Measurements from ENCODE around the gene MDFIC.
A peak's percentile ranks its signal among the peaks of the same experiment; 100 is the strongest.

The MDFIC gene

DNA sequence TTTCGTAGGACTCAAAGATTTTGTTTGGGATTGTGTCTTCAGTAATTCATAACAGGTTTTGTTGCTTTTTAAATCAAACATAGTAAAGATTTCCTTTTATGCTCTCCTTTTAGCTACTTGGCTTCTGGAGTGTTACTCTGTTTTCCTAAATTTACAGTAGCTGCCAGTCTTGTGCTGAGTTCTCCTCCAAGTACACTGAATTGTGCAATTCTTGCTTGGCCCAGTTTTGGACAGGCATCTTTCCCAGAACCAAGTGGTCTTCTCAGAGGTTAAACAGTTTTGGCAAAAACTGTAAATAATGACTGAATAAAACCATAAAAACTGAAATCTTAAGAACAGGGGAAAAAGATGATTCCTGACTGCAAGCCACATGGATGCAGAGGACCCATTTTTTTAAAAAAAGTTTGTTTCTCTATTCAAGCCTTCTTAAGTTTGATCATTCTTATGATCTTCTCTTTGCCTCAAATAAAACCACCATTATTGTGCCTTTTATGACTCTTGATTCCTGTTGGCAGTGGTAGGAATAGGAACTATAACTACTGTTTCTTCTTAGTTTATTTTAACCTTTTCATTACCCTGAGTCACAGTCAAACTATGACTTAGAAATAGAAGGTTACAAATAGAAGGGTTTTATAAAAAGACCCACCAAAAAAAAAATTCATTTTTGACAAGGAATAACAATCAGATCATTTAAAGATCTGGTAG is 88.0 kb downstream of the MDFIC start:
- H3K36me3 Mint-ChIP-seq (ENCODE audit: low read depth): peaks cover 22% of the 10 kb centered on the region
- peak overlapping the region; percentile 55 for H3K27ac Mint-ChIP-seq
- peak overlapping the region; percentile 30 for H3K4me3 Mint-ChIP-seq
- no peaks in the 10 kb centered on the region for H3K27me3 Mint-ChIP-seq
- DNase-seq (no peak), ATAC-seq (peak; percentile 42)
- H3K4me1 Mint-ChIP-seq: peaks cover 64% of the 10 kb centered on the region
- peaks cover 6% of the 10 kb centered on the region for H3K9me3 Mint-ChIP-seq

DNA sequence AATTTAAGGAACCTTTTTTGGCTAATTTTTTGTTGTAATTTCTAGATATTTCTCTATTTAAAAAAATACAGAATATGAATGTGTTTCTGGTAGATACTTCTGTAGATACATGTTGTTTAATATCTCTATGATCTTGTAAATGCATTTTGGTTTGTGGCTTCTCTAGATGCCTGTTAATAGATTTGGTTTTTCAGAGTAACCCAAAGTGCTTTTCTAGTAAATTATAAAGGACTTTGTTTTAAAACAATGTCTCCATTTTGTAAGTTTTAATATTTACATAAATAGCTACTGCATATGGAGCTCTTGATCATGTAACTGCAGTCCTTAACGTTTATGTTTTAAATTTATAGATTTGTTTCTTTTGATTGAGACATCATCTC is 88.5 kb downstream of the MDFIC start:
- H3K4me1 Mint-ChIP-seq: peaks cover 64% of the 10 kb centered on the region
- H3K36me3 Mint-ChIP-seq (ENCODE audit: low read depth): peaks cover 23% of the 10 kb centered on the region

DNA sequence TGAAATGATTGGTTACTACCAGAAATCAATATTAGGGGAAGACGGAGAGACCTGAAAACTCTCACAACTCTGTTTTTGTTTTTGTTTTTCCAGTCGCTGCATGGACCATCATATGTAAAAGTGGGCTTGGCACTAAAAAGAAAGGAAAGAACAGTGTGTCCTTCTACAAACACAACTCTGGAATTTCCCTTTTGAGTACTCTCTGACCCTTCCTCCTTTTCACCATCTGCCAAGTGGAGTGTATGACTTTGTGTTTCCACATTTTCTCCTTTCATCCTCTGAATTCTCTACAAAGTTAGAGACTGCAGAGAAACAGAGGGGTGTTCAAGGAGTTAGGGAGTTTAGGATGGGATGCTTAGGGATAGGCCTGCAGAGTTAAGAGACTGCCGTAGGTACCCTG is 92.0 kb downstream of the MDFIC start:
- DNase-seq (no peak), ATAC-seq (no peak)
- peaks cover 36% of the 10 kb centered on the region for H3K4me1 Mint-ChIP-seq
- no peaks in the 10 kb centered on the region for H3K27me3 Mint-ChIP-seq
- peaks cover 6% of the 10 kb centered on the region for H3K9me3 Mint-ChIP-seq
- peaks cover 36% of the 10 kb centered on the region for H3K36me3 Mint-ChIP-seq (ENCODE audit: low read depth)
- peak overlapping the region; percentile 18 for H3K27ac Mint-ChIP-seq
- no peak overlapping the region for H3K4me3 Mint-ChIP-seq

More for the DNA sequence above, 88.5 kb downstream of the MDFIC start:
- H3K9me3 Mint-ChIP-seq: peaks cover 6% of the 10 kb centered on the region
- no peak for DNase-seq
- ATAC-seq: no peak
- no peaks in the 10 kb centered on the region for H3K27me3 Mint-ChIP-seq
- no peak overlapping the region for H3K4me3 Mint-ChIP-seq
- no peak overlapping the region for H3K27ac Mint-ChIP-seq

DNA sequence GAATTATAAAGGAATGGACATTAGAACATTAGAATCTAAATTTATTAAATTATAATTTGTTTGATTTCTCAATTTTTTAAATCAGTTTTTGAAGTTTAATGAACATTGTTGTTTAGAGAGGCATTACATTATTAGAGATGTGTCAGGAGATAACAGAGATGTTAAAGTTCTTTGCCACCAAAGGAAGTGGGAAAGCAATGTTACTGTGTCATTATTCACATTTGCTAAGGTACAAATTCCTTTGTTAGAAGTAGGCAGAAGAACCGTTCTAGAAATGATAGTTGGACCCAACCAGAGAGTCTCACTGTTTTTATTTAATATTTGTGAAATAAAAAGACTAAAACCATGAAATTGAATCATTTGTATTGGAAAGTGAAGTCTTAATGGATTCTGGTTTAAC is 92.9 kb downstream of the MDFIC start:
- H3K27ac Mint-ChIP-seq: no peak overlapping the region
- ATAC-seq (no peak), DNase-seq (no peak)
- H3K9me3 Mint-ChIP-seq: peaks cover 6% of the 10 kb centered on the region
- no peak overlapping the region for H3K4me3 Mint-ChIP-seq
- peaks cover 27% of the 10 kb centered on the region for H3K4me1 Mint-ChIP-seq
- H3K27me3 Mint-ChIP-seq: no peaks in the 10 kb centered on the region
- H3K36me3 Mint-ChIP-seq (ENCODE audit: low read depth): peaks cover 38% of the 10 kb centered on the region

DNA sequence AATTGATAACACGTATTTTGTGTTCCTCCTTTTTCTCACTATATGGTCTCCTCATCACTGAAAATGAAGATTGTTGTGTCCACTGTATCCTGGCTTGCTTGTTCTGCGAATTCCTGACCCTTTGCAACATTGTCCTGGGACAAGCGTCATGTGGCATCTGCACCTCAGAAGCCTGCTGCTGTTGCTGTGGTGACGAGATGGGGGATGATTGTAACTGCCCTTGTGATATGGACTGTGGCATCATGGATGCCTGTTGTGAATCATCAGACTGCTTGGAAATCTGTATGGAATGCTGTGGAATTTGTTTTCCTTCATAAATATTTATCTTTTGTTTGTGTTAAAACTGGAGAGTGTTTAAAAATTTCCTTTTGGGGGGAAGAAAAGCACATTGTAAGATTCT is 93.7 kb downstream of the MDFIC start:
- H3K36me3 Mint-ChIP-seq (ENCODE audit: low read depth): peaks cover 38% of the 10 kb centered on the region
- no peak for DNase-seq
- no peaks in the 10 kb centered on the region for H3K27me3 Mint-ChIP-seq
- no peak for ATAC-seq
- no peak overlapping the region for H3K27ac Mint-ChIP-seq
- H3K4me3 Mint-ChIP-seq: no peak overlapping the region
- H3K9me3 Mint-ChIP-seq: peaks cover 6% of the 10 kb centered on the region
- H3K4me1 Mint-ChIP-seq: peaks cover 24% of the 10 kb centered on the region

DNA sequence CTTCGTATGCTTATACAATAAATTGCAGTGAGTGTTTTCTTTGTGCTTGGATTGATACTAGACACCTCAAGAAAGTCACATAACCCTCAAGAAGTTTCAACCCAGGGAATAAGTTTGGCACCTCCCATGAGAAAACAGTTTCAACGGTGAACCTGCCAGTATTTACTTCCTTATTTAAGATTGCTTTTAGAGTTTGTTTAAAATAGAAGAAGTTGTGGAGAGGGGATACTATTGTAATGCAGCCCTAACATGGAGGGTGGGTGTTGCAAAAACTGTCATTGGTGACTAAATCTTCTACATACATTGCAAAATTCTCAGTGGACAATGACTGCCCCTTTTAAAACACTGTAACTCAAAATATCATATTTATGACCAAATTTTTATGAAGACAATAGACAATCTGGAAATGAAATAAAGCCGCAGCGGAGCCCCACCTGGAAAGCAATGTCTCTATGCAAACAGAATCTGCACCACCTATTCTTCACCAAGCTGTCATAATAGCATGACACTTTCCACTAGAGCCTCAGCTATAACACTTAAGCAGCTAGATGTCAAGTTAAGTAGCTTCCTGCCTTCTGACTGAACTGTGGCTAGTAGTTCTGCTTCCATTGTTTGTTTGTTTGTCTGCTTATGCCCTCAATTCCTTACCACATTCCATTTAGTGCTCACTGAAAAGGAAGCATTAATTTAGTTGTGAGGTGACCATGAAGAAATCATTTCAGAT is 98.2 kb downstream of the MDFIC start:
- Mint-ChIP-seq H3K9me3 (no peaks in the 10 kb centered on the region), H3K4me3 (no peak overlapping the region), H3K27ac (no peak overlapping the region), H3K4me1 (peaks cover 21% of the 10 kb centered on the region), H3K36me3 (ENCODE audit: low read depth) (peaks cover 16% of the 10 kb centered on the region), H3K27me3 (no peaks in the 10 kb centered on the region)
- DNase-seq: no peak
- no peak for ATAC-seq

DNA sequence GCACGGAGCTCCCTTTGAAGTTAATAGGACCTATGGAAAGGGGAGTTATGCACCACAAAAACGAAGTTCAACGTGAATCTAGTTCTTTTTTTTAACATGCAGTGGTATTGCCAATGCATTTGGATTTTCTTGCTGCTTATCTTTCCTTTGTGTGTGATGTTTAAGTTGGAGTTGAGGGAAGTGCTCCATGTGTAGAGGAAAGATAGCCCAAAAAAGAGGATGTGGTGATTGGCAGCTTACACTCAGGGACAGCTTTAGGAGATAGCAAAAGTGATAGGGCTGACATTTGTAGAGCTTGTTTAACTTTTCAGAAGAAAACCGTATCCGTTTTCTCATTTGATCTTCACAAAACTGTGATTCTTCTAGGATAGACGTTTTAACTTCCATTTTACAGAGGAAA is 101.3 kb downstream of the MDFIC start:
- Mint-ChIP-seq H3K27ac (no peak overlapping the region), H3K9me3 (no peaks in the 10 kb centered on the region), H3K4me3 (no peak overlapping the region), H3K4me1 (peaks cover 16% of the 10 kb centered on the region), H3K27me3 (no peaks in the 10 kb centered on the region), H3K36me3 (ENCODE audit: low read depth) (peaks cover 5% of the 10 kb centered on the region)
- DNase-seq (no peak), ATAC-seq (no peak)

DNA sequence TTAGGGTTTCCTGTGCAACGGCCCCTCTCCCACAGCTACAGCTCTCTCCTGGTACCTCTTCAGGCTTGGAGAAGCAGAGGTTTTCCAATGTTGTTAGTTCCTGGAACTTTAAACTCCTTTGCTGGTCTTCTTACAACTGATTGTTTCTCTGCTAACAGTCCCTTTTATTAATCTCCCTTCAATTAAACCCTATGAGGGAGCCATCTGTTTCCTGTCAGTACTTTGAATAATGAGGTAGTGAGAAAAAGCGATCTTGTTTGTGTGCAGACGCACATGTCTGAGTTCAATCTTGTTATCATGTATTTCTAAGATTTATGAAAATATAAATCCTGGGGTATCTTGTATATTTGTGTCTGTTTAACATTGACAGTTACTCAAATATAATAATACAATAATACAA is 102.4 kb downstream of the MDFIC start:
- Mint-ChIP-seq H3K4me1 (peaks cover 16% of the 10 kb centered on the region), H3K27me3 (no peaks in the 10 kb centered on the region), H3K27ac (no peak overlapping the region), H3K4me3 (no peak overlapping the region), H3K36me3 (ENCODE audit: low read depth) (peaks cover 1% of the 10 kb centered on the region), H3K9me3 (no peaks in the 10 kb centered on the region)
- ATAC-seq: no peak
- DNase-seq: no peak

DNA sequence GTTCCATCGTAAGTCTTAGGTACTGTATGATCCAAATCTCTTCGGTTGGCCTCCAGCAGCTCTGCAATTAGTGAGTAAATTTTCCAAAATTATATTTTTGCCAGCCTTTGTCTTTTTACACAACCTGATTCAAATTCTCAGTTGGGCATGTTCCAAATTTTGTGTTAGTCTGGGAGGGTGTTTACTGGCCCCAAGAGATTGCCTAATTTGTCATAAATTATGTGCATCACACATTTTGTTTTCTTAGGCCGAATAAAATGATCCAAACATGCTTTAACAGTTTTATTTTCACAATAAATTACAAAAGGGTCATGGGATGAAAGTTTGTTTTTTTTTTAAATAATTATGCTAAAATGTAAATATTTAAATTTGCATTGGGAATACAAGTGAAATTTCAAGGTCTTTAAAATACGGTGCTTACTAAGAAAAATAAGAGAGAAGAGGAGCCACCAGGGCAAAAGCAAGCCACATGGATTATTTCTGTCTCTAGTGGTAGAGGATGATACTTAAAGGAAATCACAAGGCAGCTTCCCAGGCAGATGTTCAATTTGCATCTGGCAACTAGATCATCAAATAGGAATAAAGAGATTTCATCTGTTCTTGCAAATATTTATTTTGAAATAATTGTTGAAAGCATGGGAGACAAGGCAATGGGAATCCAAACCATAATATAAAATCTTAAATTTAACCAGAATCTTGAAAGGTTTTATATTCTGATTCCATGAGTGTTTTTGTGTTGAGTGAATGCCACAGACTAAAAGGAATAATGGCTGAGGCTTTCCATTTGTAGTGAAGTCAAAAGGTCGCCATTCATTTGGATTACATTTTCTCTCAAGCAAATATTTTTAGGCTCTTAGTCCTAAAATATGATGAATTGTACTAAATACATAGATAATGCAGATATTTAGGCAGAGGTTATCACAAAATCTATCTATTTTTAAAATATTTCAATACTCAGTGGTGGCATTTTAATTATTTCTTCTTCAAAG is 111.1 kb downstream of the MDFIC start:
- Mint-ChIP-seq H3K4me3 (no peak overlapping the region), H3K27ac (no peak overlapping the region), H3K4me1 (peaks cover 5% of the 10 kb centered on the region), H3K9me3 (no peaks in the 10 kb centered on the region), H3K36me3 (ENCODE audit: low read depth) (no peaks in the 10 kb centered on the region), H3K27me3 (no peaks in the 10 kb centered on the region)
- DNase-seq (no peak), ATAC-seq (no peak)

DNA sequence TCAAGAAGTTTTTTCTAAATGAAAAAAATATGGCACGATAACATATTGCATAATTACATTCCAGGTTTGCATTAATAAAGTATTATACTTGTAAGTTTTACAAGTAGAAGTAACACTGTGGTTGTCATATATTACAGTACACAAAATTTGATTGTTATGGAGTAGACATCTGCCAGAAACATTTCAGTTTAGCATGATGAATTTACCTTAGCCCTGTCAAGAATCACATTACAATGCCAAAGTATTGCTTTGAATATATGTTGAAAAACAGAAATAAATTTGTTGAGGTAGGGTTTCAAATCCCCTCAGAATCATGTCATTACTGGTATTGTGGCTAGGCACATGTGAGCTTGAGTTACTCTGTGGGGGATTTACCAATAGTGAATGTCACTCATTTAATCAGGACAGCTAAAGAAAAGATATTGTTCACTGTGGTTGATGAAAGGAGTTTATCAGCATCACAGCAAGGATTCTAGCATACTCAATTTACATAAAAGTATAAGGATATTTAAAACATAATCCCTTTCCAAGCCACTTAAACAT is 112.1 kb downstream of the MDFIC start:
- no peak for ATAC-seq
- peaks cover 5% of the 10 kb centered on the region for H3K4me1 Mint-ChIP-seq
- no peaks in the 10 kb centered on the region for H3K27me3 Mint-ChIP-seq
- H3K27ac Mint-ChIP-seq: no peak overlapping the region
- no peak for DNase-seq
- no peaks in the 10 kb centered on the region for H3K9me3 Mint-ChIP-seq
- H3K36me3 Mint-ChIP-seq (ENCODE audit: low read depth): no peaks in the 10 kb centered on the region
- H3K4me3 Mint-ChIP-seq: no peak overlapping the region

DNA sequence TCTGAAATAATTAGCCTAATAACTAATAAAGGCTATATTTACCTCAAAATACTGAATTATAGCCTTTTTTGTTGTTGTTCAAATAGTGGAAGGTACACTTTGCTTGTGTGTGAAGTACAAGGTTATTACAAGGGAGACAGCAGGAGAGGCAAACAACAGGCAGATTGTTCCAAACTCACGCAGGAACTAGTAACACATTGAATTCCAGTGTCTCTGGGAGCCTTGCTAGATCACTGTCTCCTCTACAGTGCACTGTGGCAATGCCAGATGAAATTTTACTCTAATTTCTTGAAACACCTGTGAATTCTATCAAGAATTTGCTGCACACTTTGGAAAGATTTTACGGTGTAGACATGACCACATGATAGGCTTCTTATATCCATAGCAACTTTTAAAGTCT is 112.6 kb downstream of the MDFIC start:
- Mint-ChIP-seq H3K27me3 (no peaks in the 10 kb centered on the region), H3K9me3 (no peaks in the 10 kb centered on the region), H3K4me3 (no peak overlapping the region), H3K27ac (no peak overlapping the region), H3K36me3 (ENCODE audit: low read depth) (no peaks in the 10 kb centered on the region), H3K4me1 (peaks cover 5% of the 10 kb centered on the region)
- ATAC-seq (no peak), DNase-seq (no peak)

DNA sequence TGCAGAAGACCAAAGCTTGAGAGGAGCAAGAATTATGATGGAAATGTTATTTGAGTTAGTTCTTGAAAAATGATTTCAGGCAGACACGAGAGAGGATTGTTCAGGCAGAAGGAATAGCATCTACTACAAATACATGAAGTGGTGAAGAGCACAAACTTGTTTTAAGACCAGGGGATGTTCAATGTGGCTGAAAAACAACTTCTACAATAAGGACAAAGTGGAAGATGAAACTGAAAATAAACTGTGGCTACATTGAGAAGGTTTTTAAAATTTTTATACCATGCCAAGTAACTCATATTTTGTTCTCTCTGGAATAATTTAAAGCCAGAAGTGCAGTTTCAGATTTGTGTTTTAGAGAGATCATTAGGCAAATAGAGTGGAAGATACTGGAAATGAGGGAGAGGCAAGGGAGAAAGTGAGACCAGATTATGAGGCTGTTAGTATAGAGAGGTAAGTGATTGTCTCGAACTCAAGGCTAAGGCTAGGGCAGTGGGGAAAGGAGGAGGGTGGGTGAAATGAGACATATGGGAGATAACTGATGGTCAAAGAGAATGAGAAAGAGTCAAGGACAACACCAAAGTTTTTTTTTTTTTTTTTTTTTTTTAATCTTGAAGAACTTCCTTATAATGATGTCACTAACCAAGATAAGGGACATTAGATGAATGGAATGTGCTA is 115.4 kb downstream of the MDFIC start:
- ATAC-seq (no peak), DNase-seq (no peak)
- Mint-ChIP-seq H3K27ac (no peak overlapping the region), H3K4me3 (no peak overlapping the region), H3K27me3 (no peaks in the 10 kb centered on the region), H3K4me1 (peaks cover 5% of the 10 kb centered on the region), H3K9me3 (no peaks in the 10 kb centered on the region), H3K36me3 (ENCODE audit: low read depth) (no peaks in the 10 kb centered on the region)

DNA sequence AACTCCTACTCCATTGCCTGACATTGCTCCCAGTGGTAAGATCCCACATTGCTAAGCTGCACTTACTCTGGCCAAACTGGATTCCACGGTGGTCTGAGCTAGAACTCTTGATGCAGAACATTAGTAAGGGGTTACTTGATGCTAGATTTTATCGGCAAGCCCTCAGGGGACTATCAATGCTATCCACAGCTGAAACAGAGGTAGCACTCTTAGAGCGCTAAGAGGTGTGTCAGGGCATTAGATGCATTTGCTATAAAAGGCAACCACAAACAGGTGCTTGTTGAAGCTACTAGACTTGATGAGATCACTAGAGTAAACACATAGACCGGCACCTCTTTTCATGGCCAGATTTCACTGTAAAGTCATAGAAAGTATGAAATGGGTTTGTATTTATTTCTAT is 116.3 kb downstream of the MDFIC start:
- no peak for ATAC-seq
- no peaks in the 10 kb centered on the region for H3K36me3 Mint-ChIP-seq (ENCODE audit: low read depth)
- no peaks in the 10 kb centered on the region for H3K27me3 Mint-ChIP-seq
- H3K9me3 Mint-ChIP-seq: no peaks in the 10 kb centered on the region
- no peak overlapping the region for H3K27ac Mint-ChIP-seq
- H3K4me1 Mint-ChIP-seq: peaks cover 5% of the 10 kb centered on the region
- no peak for DNase-seq
- H3K4me3 Mint-ChIP-seq: no peak overlapping the region

DNA sequence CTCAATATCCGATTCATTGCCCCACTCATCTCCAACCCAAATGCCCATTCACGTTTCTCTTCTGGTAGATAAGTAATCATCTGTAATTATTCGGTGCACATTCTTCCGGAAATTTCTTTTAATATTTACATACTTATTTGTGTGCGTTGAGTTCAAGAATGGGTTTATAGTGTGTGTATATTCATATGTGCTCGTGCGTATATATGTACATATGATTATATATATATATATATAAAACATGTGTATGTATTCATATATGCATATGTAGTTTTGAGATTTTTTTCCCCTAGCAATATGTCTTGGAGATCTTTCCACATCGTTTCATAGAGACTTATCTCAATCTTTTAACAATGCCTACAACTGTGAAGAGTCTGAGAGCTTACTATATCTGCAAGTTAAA is 118.2 kb downstream of the MDFIC start:
- Mint-ChIP-seq H3K36me3 (ENCODE audit: low read depth) (no peaks in the 10 kb centered on the region), H3K9me3 (no peaks in the 10 kb centered on the region), H3K27me3 (no peaks in the 10 kb centered on the region), H3K4me1 (peaks cover 5% of the 10 kb centered on the region), H3K27ac (no peak overlapping the region), H3K4me3 (no peak overlapping the region)
- DNase-seq: no peak
- ATAC-seq: no peak
